HepG2 (cell line): ENCODE measurements around the gene PCCB. TPM values are rescaled to one million over a fixed set of nuclear protein-coding genes. Genes with fewer than 3 reads are reported as not detected.

Experiments
- ATF7 ChIP-seq, 2 experiments: fragments of 450-650 bp in 1 of 2; sonication (generic) in 1 of 2; formaldehyde crosslinking in 1 of 2; IDR thresholded peaks; 2 replicates each; pipeline versions ENCODE4 v1.4.0 to v1.6.1; 2016 to 2020; ENCODE audit warnings: antibody characterized with exemption in 1 of 2, mild to moderate bottlenecking in 1 of 2, missing genetic modification reagents in 1 of 2
- CEBPB ChIP-seq: IDR thresholded peaks from 2 replicates; pipeline ENCODE4 v1.6.1; 2011; ENCODE audit warnings: low read depth, low read length, improper control_type of control experiment, borderline replicate concordance
- DMTF1 ChIP-seq: sonication (generic); formaldehyde crosslinking; IDR thresholded peaks from 2 replicates; pipeline ENCODE4 v1.4.0; 2020; ENCODE audit warnings: mild to moderate bottlenecking, missing genetic modification reagents
- E2F2 ChIP-seq: sonication (generic); formaldehyde crosslinking; IDR thresholded peaks from 2 replicates; pipeline ENCODE4 v1.4.0; 2020; ENCODE audit warnings: missing genetic modification reagents, borderline replicate concordance
- EED ChIP-seq: sonication (generic); formaldehyde crosslinking; IDR thresholded peaks from 2 replicates; pipeline ENCODE4 v1.5.0; 2020; ENCODE audit warnings: mild to moderate bottlenecking, missing genetic modification reagents
- FOXP1 ChIP-seq, 2 experiments: fragments of 450-650 bp in 1 of 2; IDR thresholded peaks; 2 replicates each; pipeline ENCODE4 v1.6.1; 2017 to 2018; ENCODE audit warnings: antibody characterized with exemption in 1 of 2
- FOXP4 ChIP-seq: sonication (generic); formaldehyde crosslinking; IDR thresholded peaks from 2 replicates; pipeline ENCODE4 v1.4.0; 2020; ENCODE audit warnings: missing genetic modification reagents
- PLRG1 ChIP-seq: fragments of 450-650 bp; conservative IDR thresholded peaks from 2 replicates; pipeline ENCODE4 v1.6.1; 2016
- PRDM4 ChIP-seq: sonication (generic); formaldehyde crosslinking; IDR thresholded peaks from 2 replicates; pipeline ENCODE4 v1.9.0; 2021; ENCODE audit warnings: missing genetic modification reagents, borderline replicate concordance
- TBX3 ChIP-seq: fragments of 450-650 bp; IDR thresholded peaks from 2 replicates; pipeline ENCODE4 v1.6.1; 2017; ENCODE audit warnings: antibody characterized with exemption, mild to moderate bottlenecking, inconsistent platforms, borderline replicate concordance
- TCF7 ChIP-seq: sonication (generic); IDR thresholded peaks from 2 replicates; pipeline ENCODE4 v1.6.1; 2016; ENCODE audit warnings: antibody characterized with exemption, low read depth
- ZNF101 ChIP-seq: sonication (generic); formaldehyde crosslinking; IDR thresholded peaks from 2 replicates; pipeline ENCODE4 v1.4.0; 2020; ENCODE audit warnings: mild to moderate bottlenecking, low read depth, missing genetic modification reagents, borderline replicate concordance
- ZNF281 ChIP-seq: sonication (generic); formaldehyde crosslinking; IDR thresholded peaks from 2 replicates; pipeline ENCODE4 v1.4.0; 2020; ENCODE audit warnings: missing genetic modification reagents, borderline replicate concordance
- ZNF414 ChIP-seq: sonication (generic); formaldehyde crosslinking; IDR thresholded peaks from 2 replicates; pipeline ENCODE4 v1.5.0; 2020; ENCODE audit warnings: missing genetic modification reagents
- ZNF484 ChIP-seq: sonication (generic); formaldehyde crosslinking; IDR thresholded peaks from 2 replicates; pipeline ENCODE4 v1.5.1; 2020; ENCODE audit warnings: mild to moderate bottlenecking, low read depth, missing genetic modification reagents, borderline replicate concordance
- polyA plus RNA-seq, 8 experiments: library from polyadenylated mRNA; depleted of rRNA in 3 of 8; stranded (reverse) in 7 of 8; unstranded in 1 of 8; fragments of >200 nt; fragmentation: Illumina TruSeq in 4 of 8; extraction: Trizol in 4 of 8; gene quantifications; 2 replicates each; pipeline versions ENCODE4 v1.2.1 to v1.2.3, GENCODE V29; 2011 to 2016; ENCODE audit warnings: low read depth in 4 of 8, missing spikeins in 1 of 8, mixed read lengths in 1 of 8; ENCODE audit not compliant: insufficient read depth in 1 of 8
- total RNA-seq, 5 experiments: library from RNA; depleted of rRNA; stranded (reverse); fragments of >200 nt; fragmentation: Illumina TruSeq; extraction: Trizol; gene quantifications; 2 replicates each; pipeline ENCODE4 v1.2.3, GENCODE V29; 2016; ENCODE audit warnings: low read depth in 1 of 5

Gene PCCB
- total and polyA plus RNA-seq, 2 of the 13 experiments (the other 11 are each of a cell fraction or from before 2014, with no cell fraction given) = 84.1 to 88.7 TPM

- TF ChIP-seq E2F2 (CRISPR knock-in tag) (no peak), PLRG1 (no peak), ZNF101 (no peak), FOXP1 (IDR thresholded peaks at IDR 0.05) (no peak), FOXP1 (CRISPR knock-in tag; IDR thresholded peaks at IDR 0.05) (no peak), FOXP4 (peak; percentile 58; the same call in 1 of the 2 replicates), TBX3 (peak; percentile 51; the same call in 1 of the 2 replicates), DMTF1 (CRISPR knock-in tag) (no peak), EED (0 out of 2 replicates have a peak, but pooled peaks have one; percentile 42), ZNF484 (CRISPR knock-in tag) (no peak), ZNF281 (no peak), PRDM4 (CRISPR knock-in tag) (no peak), ATF7 (IDR thresholded peaks at IDR 0.05) (no peak), ATF7 (CRISPR knock-in tag; IDR thresholded peaks at IDR 0.05) (peak; percentile 79), ZNF414 (CRISPR knock-in tag) (peak; percentile 66; the same call in 1 of the 2 replicates), CEBPB (no peak), TCF7 (no peak)
These were observed at the start of gene PCCB (continued) for GRCh38 chr3:136250059-136250902.
